Hepatocyte (in vitro differentiated cells): Measurements from ENCODE around the gene SLC2A13.

ENCODE experiments used
- EZH2 ChIP-seq: fragments of 200-600 bp; sonication (generic); IDR thresholded peaks from 2 replicates; pipeline ENCODE4 v1.6.1; 2016; ENCODE audit warnings: antibody characterized with exemption, mild to moderate bottlenecking, borderline replicate concordance
- EZH2phosphoT487 ChIP-seq: fragments of 200-600 bp; sonication (generic); IDR thresholded peaks from one replicate; pipeline ENCODE4 v1.6.1; 2018; ENCODE audit warnings: antibody characterized with exemption, mild to moderate bottlenecking, low read depth, moderate library complexity; ENCODE audit not compliant: unreplicated experiment, severe bottlenecking
- TF ChIP-seq, protein P1 (sequence below): fragments of 200-600 bp; sonication (generic); IDR thresholded peaks from 2 replicates; pipeline ENCODE4 v1.5.1; 2016; ENCODE audit warnings: antibody characterized with exemption, mild to moderate bottlenecking; ENCODE audit not compliant: poor library complexity

DNA sequence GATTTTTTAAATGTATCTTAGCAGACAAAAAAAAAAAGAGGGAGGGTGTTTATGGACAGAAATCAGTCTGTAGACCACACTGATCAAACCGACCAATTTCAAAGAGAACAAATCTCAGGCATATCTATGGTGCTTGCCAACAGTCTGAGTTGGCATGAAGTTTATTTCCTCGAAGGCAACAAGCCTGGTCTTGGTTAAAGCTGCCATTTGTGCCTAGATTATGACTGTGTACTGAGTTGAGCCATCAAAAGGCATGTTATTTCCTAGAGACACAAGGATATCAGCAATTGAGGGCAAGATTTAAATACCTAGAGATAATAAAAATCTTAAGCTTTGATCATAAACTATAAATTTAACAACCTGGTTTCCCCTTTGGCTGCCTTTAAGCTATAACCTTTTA is 119.2 kb downstream of the SLC2A13 start:
- TF ChIP-seq, protein P1, sequence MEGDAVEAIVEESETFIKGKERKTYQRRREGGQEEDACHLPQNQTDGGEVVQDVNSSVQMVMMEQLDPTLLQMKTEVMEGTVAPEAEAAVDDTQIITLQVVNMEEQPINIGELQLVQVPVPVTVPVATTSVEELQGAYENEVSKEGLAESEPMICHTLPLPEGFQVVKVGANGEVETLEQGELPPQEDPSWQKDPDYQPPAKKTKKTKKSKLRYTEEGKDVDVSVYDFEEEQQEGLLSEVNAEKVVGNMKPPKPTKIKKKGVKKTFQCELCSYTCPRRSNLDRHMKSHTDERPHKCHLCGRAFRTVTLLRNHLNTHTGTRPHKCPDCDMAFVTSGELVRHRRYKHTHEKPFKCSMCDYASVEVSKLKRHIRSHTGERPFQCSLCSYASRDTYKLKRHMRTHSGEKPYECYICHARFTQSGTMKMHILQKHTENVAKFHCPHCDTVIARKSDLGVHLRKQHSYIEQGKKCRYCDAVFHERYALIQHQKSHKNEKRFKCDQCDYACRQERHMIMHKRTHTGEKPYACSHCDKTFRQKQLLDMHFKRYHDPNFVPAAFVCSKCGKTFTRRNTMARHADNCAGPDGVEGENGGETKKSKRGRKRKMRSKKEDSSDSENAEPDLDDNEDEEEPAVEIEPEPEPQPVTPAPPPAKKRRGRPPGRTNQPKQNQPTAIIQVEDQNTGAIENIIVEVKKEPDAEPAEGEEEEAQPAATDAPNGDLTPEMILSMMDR = no peak
- TF ChIP-seq EZH2 = no peak
- no peak for TF ChIP-seq EZH2phosphoT487
